B cell (primary cell): ENCODE results near the gene CFB. TPM values are rescaled to one million over a fixed set of nuclear protein-coding genes. Genes with fewer than 3 reads are reported as not detected.
"Not testable (repeated sequence)": the region's sequence is repeated elsewhere in the genome, so short reads cannot be mapped to it uniquely, and the experiment has no call there.

ENCODE experiments used
- ATAC-seq: fragments of 200-7000 bp; cut with Tn5 transposase; one replicate; pipeline ENCODE4 v1.10.0; 2021; ENCODE audit warnings: low read depth, mild to moderate bottlenecking, moderate number of reproducible peaks, moderate library complexity
- CTCF ChIA-PET: fragments of 350-600 bp; sonication (Branson Sonifier 250); formaldehyde crosslinking; loops from one replicate; lab custom pipeline; 2021; ENCODE audit warnings: antibody characterized with exemption, inconsistent platforms; lab: Charles Lee
- POLR2A ChIA-PET: fragments of 350-600 bp; sonication (Branson Sonifier 250); formaldehyde crosslinking; loops from one replicate; lab custom pipeline; 2021; ENCODE audit warnings: antibody characterized with exemption; lab: Charles Lee
- DNase-seq: peaks from one replicate; pipeline ENCODE4 v3.0.0; 2013
- H2AFZ ChIP-seq: 2 replicates; pipeline ENCODE4 v1.6.1; 2012; ENCODE audit warnings: mild to moderate bottlenecking, low read depth, low read length; ENCODE audit not compliant: insufficient read depth, poor library complexity, severe bottlenecking
- H3K27ac ChIP-seq, 2 donors: 1 replicate in 1 of 2; 2 replicates in 1 of 2; pipeline ENCODE4 v1.5.1; 2012 to 2013; ENCODE audit warnings: low read length in 2 of 2, mild to moderate bottlenecking in 2 of 2, moderate library complexity in 1 of 2
- H3K27me3 ChIP-seq, 4 experiments: fragments of 200-600 bp in 1 of 4; sonication (generic) in 1 of 4; replicated peaks in 1 of 4; 1 replicate in 2 of 4; 2 replicates in 2 of 4; pipeline versions ENCODE4 v1.6.1 to v1.7.0; 2013 to 2016; ENCODE audit warnings: low read length in 3 of 4, mild to moderate bottlenecking in 2 of 4, mixed read lengths in 1 of 4, moderate library complexity in 1 of 4; ENCODE audit not compliant: insufficient read depth in 4 of 4, control insufficient read depth in 3 of 4; ENCODE audit errors: control extremely low read depth in 1 of 4
- H3K36me3 ChIP-seq, 2 experiments: replicated peaks in 1 of 2; 1 replicate in 1 of 2; 2 replicates in 1 of 2; pipeline versions ENCODE4 v1.6.1 to v1.7.1; 2013; ENCODE audit warnings: low read length in 1 of 2; ENCODE audit not compliant: insufficient read depth in 2 of 2, control insufficient read depth in 1 of 2; ENCODE audit errors: control extremely low read depth in 1 of 2, extremely low read depth in 1 of 2
- H3K4me1 ChIP-seq, 2 donors: fragments of 200-600 bp in 1 of 2; sonication (generic) in 1 of 2; 1 replicate in 1 of 2; 2 replicates in 1 of 2; pipeline versions ENCODE4 v1.5.1 to v1.6.1; 2013 to 2017; ENCODE audit warnings: low read length in 2 of 2; ENCODE audit not compliant: control insufficient read depth in 2 of 2, insufficient read depth in 2 of 2
- H3K4me2 ChIP-seq: replicated peaks from 2 replicates; pipeline ENCODE3; 2012; ENCODE audit warnings: mild to moderate bottlenecking, low read depth, low read length; ENCODE audit not compliant: poor library complexity, severe bottlenecking
- H3K4me3 ChIP-seq, 5 experiments: fragments of 200-600 bp in 1 of 5; sonication (generic) in 1 of 5; 1 replicate in 3 of 5; 2 replicates in 2 of 5; pipeline versions ENCODE4 v1.5.1 to v1.7.0; 2011 to 2016; ENCODE audit warnings: low read length in 4 of 5, mild to moderate bottlenecking in 4 of 5, low read depth in 2 of 5, control low read depth in 1 of 5, moderate library complexity in 1 of 5; ENCODE audit not compliant: insufficient read depth in 1 of 5; ENCODE audit errors: control extremely low read depth in 1 of 5, extremely low read depth in 1 of 5
- H3K79me2 ChIP-seq: fragments of 200-600 bp; sonication (generic); one replicate; pipeline ENCODE4 v1.6.0; 2016; ENCODE audit warnings: low read length; ENCODE audit not compliant: control insufficient read depth, insufficient read depth
- H3K9ac ChIP-seq: fragments of 200-600 bp; sonication (generic); 2 replicates; pipeline ENCODE4 v1.6.1; 2017; ENCODE audit warnings: mild to moderate bottlenecking, low read length, moderate library complexity
- H3K9me3 ChIP-seq, 3 donors: one replicate each; pipeline versions ENCODE4 v1.6.1 to v1.7.1; 2013; ENCODE audit warnings: low read length in 2 of 3; ENCODE audit not compliant: control insufficient read depth in 2 of 3, insufficient read depth in 1 of 3; ENCODE audit errors: control extremely low read depth in 1 of 3
- H4K20me1 ChIP-seq: 2 replicates; pipeline ENCODE4 v1.6.0; 2012; ENCODE audit warnings: mild to moderate bottlenecking, low read length; ENCODE audit not compliant: insufficient read depth, control insufficient read depth, poor library complexity, severe bottlenecking
- H3K27ac Mint-ChIP-seq: one replicate; pipeline ENCODE4 v1.8.0; 2021; ENCODE audit warnings: mixed read lengths
- H3K27me3 Mint-ChIP-seq: one replicate; pipeline ENCODE4 v1.8.0; 2021; ENCODE audit warnings: mixed read lengths
- H3K4me1 Mint-ChIP-seq: one replicate; pipeline ENCODE4 v1.8.0; 2021; ENCODE audit warnings: mixed read lengths
- H3K4me3 Mint-ChIP-seq: one replicate; pipeline ENCODE4 v1.8.0; 2021; ENCODE audit warnings: mixed read lengths
- H3K9me3 Mint-ChIP-seq: one replicate; pipeline ENCODE4 v1.8.0; 2022; ENCODE audit warnings: mixed read lengths; ENCODE audit not compliant: insufficient read depth
- CTCF ChIP-seq: fragments of 200-600 bp; IDR thresholded peaks from one replicate; pipeline ENCODE4 v1.8.0; 2022; ENCODE audit warnings: antibody characterized with exemption, mild to moderate bottlenecking
- EZH2 ChIP-seq: IDR thresholded peaks from 2 replicates; pipeline ENCODE4 v1.6.1; 2012; ENCODE audit warnings: borderline replicate concordance, low read depth, mild to moderate bottlenecking, moderate library complexity, low read length; ENCODE audit not compliant: insufficient read depth, poor library complexity, severe bottlenecking
- WGBS: methylation state at CpG from one replicate; pipeline ENCODE4 v1.1.5; 2013; ENCODE audit warnings: missing lambda C conversion rate; ENCODE audit not compliant: insufficient coverage; 5-methylcytosine and 5-hydroxymethylcytosine counted together
- intact Hi-C: fragments of 100-400 bp; cut with micrococcal nuclease; formaldehyde crosslinking; loops from one replicate; pipeline ENCODE4 v1.10.0; 2022
- polyA plus RNA-seq: library from polyadenylated mRNA; depleted of rRNA; stranded (reverse); fragments of >200 nt; gene quantifications from 2 replicates; pipeline ENCODE4 v1.2.3, GENCODE V29; 2012
- total RNA-seq, 2 donors: library from RNA; stranded (reverse); fragments of 120-200 nt in 1 of 2; gene quantifications; 1 replicate in 1 of 2; 2 replicates in 1 of 2; pipeline versions ENCODE4 v1.2.3 to v1.2.4, GENCODE V29; 2013 to 2022

Gene CFB
- total and polyA plus RNA-seq, 2 donors (not counting 1 experiment from before 2014, with no cell fraction given): not detected

- Mint-ChIP-seq H3K4me1 (peaks cover 12% of the 10 kb centered on the region), H3K9me3 (no peaks in the 10 kb centered on the region), H3K27me3 (peaks cover 4% of the 10 kb centered on the region), H3K27ac (no peak overlapping the region), H3K4me3 (no peak overlapping the region)
- peaks cover 7 to 11% of the 10 kb centered on the region in 2 donors for H3K4me1 ChIP-seq
- intact Hi-C loops: no loop called here
- no peaks in the 10 kb centered on the region for H3K79me2 ChIP-seq
- no peaks in the 10 kb centered on the region for H3K36me3 ChIP-seq
- H3K9me3 ChIP-seq: no peaks in the 10 kb centered on the region
- no peak for ATAC-seq
- TF ChIP-seq EZH2 (no peak), CTCF (no peak)
- no peak overlapping the region for H3K27ac ChIP-seq
- POLR2A ChIA-PET: no interaction called here
- H3K9ac ChIP-seq: no peak overlapping the region
- H3K4me2 ChIP-seq: no peak overlapping the region
- no peak overlapping the region for H2AFZ ChIP-seq
- CTCF ChIA-PET: interaction anchor here (1.2 kb wide), 1 partner anchor 48 kb away, joined by 3 read pairs; no protein-coding TSS in a partner anchor
- H4K20me1 ChIP-seq: no peaks in the 10 kb centered on the region
- no peaks in the 10 kb centered on the region for H3K27me3 ChIP-seq
- H3K4me3 ChIP-seq: no peak overlapping the region
- no CpG with 5 or more reads among the region's 1 CpG for WGBS
- DNase-seq: no peak
These were observed 40.9 kb upstream of the CFB start for GRCh38 chr6:31905041-31905440.

- H3K4me3 ChIP-seq: no peak overlapping the region
- 72% methylated on average over 3 of the region's 4 CpGs for WGBS
- H3K79me2 ChIP-seq: no peaks in the 10 kb centered on the region
- TF ChIP-seq EZH2 (no peak), CTCF (no peak)
- Mint-ChIP-seq H3K4me1 (peaks cover 12% of the 10 kb centered on the region), H3K27me3 (peaks cover 8% of the 10 kb centered on the region), H3K27ac (no peak overlapping the region), H3K9me3 (no peaks in the 10 kb centered on the region), H3K4me3 (no peak overlapping the region)
- no peaks in the 10 kb centered on the region for H3K9me3 ChIP-seq
- ATAC-seq: no peak
- intact Hi-C loops: no loop called here
- H3K4me2 ChIP-seq: no peak overlapping the region
- H3K27me3 ChIP-seq: no peaks in the 10 kb centered on the region
- H4K20me1 ChIP-seq: no peaks in the 10 kb centered on the region
- ChIA-PET CTCF (interaction anchor here (1.2 kb wide), 1 partner anchor 47 kb away, joined by 3 read pairs; no protein-coding TSS in a partner anchor), POLR2A (no interaction called here)
- peaks cover 7 to 11% of the 10 kb centered on the region in 2 donors for H3K4me1 ChIP-seq
- DNase-seq: no peak
- no peak overlapping the region for H3K27ac ChIP-seq
- no peak overlapping the region for H3K9ac ChIP-seq
- no peaks in the 10 kb centered on the region for H3K36me3 ChIP-seq
- H2AFZ ChIP-seq: no peak overlapping the region
These were observed 39.8 kb upstream of the CFB start for GRCh38 chr6:31906122-31906521.

- H3K9ac ChIP-seq, H2AFZ ChIP-seq, H3K27me3 Mint-ChIP-seq, H3K79me2 ChIP-seq, H3K9me3 ChIP-seq, POLR2A ChIA-PET, H4K20me1 ChIP-seq, H3K4me3 ChIP-seq, intact Hi-C loops, H3K4me1 ChIP-seq, H3K27ac Mint-ChIP-seq, H3K27me3 ChIP-seq, H3K4me2 ChIP-seq, H3K36me3 ChIP-seq, H3K27ac ChIP-seq, H3K4me3 Mint-ChIP-seq, H3K9me3 Mint-ChIP-seq, ATAC-seq, DNase-seq: not testable (repeated sequence)
- 88% methylated on average over 5 of the region's 8 CpGs for WGBS
- CTCF ChIA-PET: interaction anchor here (0.6 to 0.7 kb wide), 2 partner anchors 368 to 670 kb away, joined by 3 read pairs; no protein-coding TSS in a partner anchor
- peaks cover 10% of the 10 kb centered on the region for H3K4me1 Mint-ChIP-seq
These were observed 39.2 kb upstream of the CFB start for GRCh38 chr6:31906727-31907126.
